ENCODE data around the gene TIAM2. TPM values are rescaled to one million over a fixed set of nuclear protein-coding genes. Genes with fewer than 3 reads are reported as not detected.
"Not testable (repeated sequence)": the region's sequence is repeated elsewhere in the genome, so short reads cannot be mapped to it uniquely, and the experiment has no call there.

TIAM2 gene
- total RNA-seq, 2 donors from 2014 or later = 8.9 to 9.3 TPM

GRCh38 chr6:155171109-155171746, 176.1 kb downstream of the TIAM2 start:
- intact Hi-C loops (cut with DNase I) = loop anchor here (5.0 to 10.0 kb wide), 4 partner anchors 236 to 494 kb away; no protein-coding TSS in a partner anchor
- DNase-seq (peak; percentile 75), ATAC-seq (peak; percentile 63 to 90)

- DNase-seq = no peak
- intact Hi-C loops (cut with DNase I) = loop anchor here (2.0 to 10.0 kb wide), 5 partner anchors 237 to 495 kb away; no protein-coding TSS in a partner anchor
- ATAC-seq = peak in 1 of 2 donors; percentile 11
These were observed 176.8 kb downstream of the TIAM2 start for GRCh38 chr6:155171747-155172449.

- DNase-seq (no peak), ATAC-seq (no peak)
- intact Hi-C loops (cut with DNase I) = loop anchor here (2.0 to 10.0 kb wide), 5 partner anchors 239 to 496 kb away; no protein-coding TSS in a partner anchor
These were observed 178.4 kb downstream of the TIAM2 start for GRCh38 chr6:155173488-155173887.

GRCh38 chr6:155174576-155175211, 179.6 kb downstream of the TIAM2 start:
- ATAC-seq = peak; percentile 79 to 87
- DNase-seq = peak; percentile 69

GRCh38 chr6:155177363-155177961, 182.3 kb downstream of the TIAM2 start:
- peak in 1 of 2 donors; percentile 23 for ATAC-seq
- DNase-seq = no peak
- intact Hi-C loops (cut with DNase I) = loop anchor here (5.0 to 10.0 kb wide), 5 partner anchors 70 to 347 kb away; no protein-coding TSS in a partner anchor

More at GRCh38 chr6:155174576-155175211, 179.6 kb downstream of the TIAM2 start:
- intact Hi-C loops (cut with DNase I) = loop anchor here (1.0 to 10.0 kb wide), 7 partner anchors 73 to 497 kb away; no protein-coding TSS in a partner anchor

GRCh38 chr6:155181498-155181897, 186.4 kb downstream of the TIAM2 start:
- intact Hi-C loops (cut with DNase I) = no loop called here
- DNase-seq = no peak
- ATAC-seq = no peak

GRCh38 chr6:155182103-155182502, 187.0 kb downstream of the TIAM2 start:
- DNase-seq (no peak), ATAC-seq (no peak)
- intact Hi-C loops (cut with DNase I) = no loop called here

GRCh38 chr6:155183095-155183494, 188.0 kb downstream of the TIAM2 start:
- intact Hi-C loops (cut with DNase I) = no loop called here
- DNase-seq = no peak
- peak in 1 of 2 donors; percentile 25 for ATAC-seq

- DNase-seq; intact Hi-C loops (cut with DNase I); ATAC-seq: not testable (repeated sequence)
These were observed 189.9 kb downstream of the TIAM2 start for GRCh38 chr6:155185041-155185440.

- no peak for DNase-seq
- intact Hi-C loops (cut with DNase I) = no loop called here
- no peak for ATAC-seq
These were observed 190.4 kb downstream of the TIAM2 start for GRCh38 chr6:155185544-155185943.

GRCh38 chr6:155186052-155186658, 191.0 kb downstream of the TIAM2 start:
- ATAC-seq (peak in 1 of 2 donors; percentile 16), DNase-seq (no peak)
- intact Hi-C loops (cut with DNase I) = no loop called here

GRCh38 chr6:155187106-155187505, 192.0 kb downstream of the TIAM2 start:
- no peak for ATAC-seq
- intact Hi-C loops (cut with DNase I) = no loop called here
- no peak for DNase-seq

GRCh38 chr6:155187994-155188706, 193.0 kb downstream of the TIAM2 start:
- no peak for DNase-seq
- intact Hi-C loops (cut with DNase I) = no loop called here
- no peak for ATAC-seq

GRCh38 chr6:155188707-155189496, 193.8 kb downstream of the TIAM2 start:
- intact Hi-C loops (cut with DNase I) = no loop called here
- ATAC-seq = peak in 1 of 2 donors; percentile 63

GRCh38 chr6:155190677-155191076, 195.6 kb downstream of the TIAM2 start:
- intact Hi-C loops (cut with DNase I) = no loop called here
- ATAC-seq (no peak), DNase-seq (no peak)

More at GRCh38 chr6:155188707-155189496, 193.8 kb downstream of the TIAM2 start:
- DNase-seq = no peak

GRCh38 chr6:155193526-155193925, 198.4 kb downstream of the TIAM2 start:
- ATAC-seq = no peak
- DNase-seq = no peak
- intact Hi-C loops (cut with DNase I) = no loop called here

- intact Hi-C loops (cut with DNase I) = no loop called here
- ATAC-seq = no peak
- no peak for DNase-seq
These were observed 199.3 kb downstream of the TIAM2 start for GRCh38 chr6:155194399-155194798.

- ATAC-seq (no peak), DNase-seq (no peak)
- intact Hi-C loops (cut with DNase I) = no loop called here
These were observed 200.8 kb downstream of the TIAM2 start for GRCh38 chr6:155195903-155196302.
